HG03097 (cell line): Measurements from ENCODE around the gene USP3.
"Not testable (repeated sequence)": the region's sequence is repeated elsewhere in the genome, so short reads cannot be mapped to it uniquely, and the experiment has no call there.

ENCODE experiments used
- ATAC-seq: cut with Tn5 transposase; IDR thresholded peaks from one replicate; pipeline ENCODE4 v1.9.1; 2021; ENCODE audit not compliant: unreplicated experiment, low FRiP score

USP3 gene

DNA sequence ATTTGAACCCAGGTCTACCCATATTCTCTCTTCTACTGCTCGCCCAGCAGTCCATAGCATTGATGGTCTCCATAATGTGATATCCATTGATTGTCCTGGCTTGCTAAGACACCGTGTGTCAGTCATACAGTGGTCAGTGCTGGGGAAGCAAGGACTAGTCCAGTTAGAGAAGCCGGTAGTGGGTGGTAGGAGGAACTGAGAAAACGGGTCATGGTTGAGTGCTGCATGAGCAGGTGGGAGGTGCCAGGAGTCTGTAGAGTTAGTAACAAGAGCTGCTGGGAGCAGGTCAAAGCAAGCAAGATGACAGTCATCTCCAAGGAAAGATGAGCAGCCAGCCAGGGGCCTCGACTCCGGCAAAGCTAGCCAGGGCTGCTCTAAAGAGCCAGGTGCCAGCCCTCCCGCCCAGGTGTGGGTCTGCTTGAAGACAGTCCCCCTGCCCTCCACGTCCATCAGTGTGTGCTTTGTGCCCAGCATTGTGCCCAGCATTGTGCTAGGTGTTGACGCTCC lies 29.5 kb upstream of the USP3 start:
- peak; percentile 51 for ATAC-seq

DNA sequence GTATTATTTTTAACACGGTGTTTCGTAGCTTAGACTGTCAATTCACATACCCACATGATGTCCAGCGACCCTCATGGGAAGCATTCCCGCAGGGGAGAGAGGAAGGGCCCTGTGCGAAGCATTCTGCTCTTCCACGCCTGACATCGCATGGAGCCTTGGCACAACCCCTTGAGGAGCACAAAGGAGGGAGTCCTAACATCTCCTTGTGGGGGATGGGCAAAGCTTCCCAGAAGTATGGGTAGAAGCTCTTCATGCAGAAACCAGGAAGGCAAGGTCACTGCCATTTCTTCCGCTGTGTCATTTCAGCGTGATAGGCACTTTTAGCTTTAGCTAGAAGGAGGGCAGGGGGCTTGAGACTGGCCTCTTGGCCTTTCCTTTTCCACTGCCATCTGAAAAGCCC lies 28.7 kb upstream of the USP3 start:
- ATAC-seq, result no peak

DNA sequence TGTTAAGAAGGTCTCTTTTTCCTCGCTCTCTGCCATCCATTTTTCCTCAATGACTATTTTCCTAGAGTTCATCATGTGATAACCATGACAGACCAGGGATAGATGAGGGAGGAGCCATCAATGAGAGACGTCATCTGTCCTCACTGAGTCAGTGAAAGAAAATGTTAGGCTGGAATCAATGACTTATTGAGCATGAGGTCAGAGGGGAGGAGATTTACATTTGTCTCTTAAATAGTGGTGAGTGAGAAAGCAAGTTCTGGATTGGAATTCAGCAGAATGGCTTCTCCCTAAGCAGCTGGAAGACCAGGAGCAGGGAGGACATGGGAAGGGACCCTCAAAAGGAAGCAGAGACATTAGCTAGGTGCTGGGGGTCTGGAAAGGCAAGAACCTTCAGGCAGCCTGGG lies 28.2 kb upstream of the USP3 start:
- no peak for ATAC-seq

DNA sequence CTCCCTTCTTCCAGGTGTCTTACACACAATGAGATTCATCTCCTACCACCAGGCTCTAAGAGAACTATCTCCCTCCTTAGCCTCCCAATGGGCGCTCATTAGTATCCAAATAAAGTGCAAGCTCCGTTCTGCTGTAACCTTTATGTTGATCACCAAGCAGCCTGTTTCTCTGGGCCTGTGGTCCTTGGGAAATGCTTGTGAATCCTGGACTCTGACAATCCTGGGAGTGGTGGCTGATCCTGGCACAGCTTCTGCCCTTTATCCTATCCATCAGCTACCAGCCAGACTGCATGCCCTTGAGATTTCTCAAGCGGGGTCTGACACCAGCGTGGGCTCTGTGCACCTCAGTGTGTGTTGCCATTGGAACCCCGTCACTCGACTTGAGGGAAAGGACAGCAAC lies 26.1 kb upstream of the USP3 start:
- ATAC-seq, result no peak

DNA sequence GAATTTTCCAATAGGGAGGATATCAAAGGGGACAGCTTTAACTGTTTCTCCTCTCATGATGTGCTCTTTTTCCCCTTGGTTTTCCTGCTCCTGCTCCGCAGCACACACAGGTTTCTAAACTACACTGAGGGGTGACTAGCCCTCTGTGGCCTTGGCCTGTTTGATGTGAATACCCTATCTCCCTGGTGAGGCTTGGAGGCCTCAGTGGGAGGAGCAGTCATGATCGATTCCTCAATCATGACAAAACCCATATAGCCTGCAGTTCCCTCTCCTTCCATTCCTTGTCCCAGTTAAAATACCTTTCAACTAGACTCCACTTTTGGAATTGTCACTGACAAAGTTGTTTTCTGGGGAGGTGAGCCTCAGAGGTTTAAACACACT lies 24.0 kb upstream of the USP3 start:
- ATAC-seq, result no peak

DNA sequence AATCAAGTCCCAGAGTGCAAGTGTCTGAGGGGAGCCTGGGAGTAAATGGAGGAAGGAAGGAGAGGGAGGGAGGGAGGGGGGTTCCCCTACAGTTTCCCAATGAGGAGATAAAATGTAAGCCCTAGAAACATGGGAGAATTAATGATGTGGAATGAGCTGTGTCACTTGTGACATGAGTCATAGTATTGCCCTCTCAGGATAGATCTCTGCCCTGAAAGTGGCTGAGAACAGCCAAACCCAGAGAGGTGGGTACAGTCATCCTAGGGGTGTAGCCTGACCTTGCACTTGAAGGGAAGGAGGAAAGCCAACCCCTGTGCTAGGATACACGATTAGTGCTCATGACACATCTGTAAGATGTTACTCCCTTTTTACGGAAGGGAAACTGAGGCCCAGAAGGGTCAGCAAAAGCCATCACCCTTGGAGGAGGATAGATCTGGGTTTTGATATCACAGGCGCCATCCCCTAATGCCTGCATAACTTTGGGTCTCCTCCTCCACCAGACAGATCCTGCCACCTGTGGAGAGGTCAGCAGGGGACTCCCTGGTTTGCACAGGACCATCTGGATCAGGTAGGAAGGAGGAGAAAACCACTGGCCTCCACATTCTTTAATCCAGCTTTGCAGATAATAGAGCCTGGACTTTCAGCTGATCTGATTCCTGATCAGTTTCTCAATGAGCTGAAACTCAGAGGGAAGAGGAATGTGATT lies 23.1 kb upstream of the USP3 start:
- ATAC-seq, result no peak

DNA sequence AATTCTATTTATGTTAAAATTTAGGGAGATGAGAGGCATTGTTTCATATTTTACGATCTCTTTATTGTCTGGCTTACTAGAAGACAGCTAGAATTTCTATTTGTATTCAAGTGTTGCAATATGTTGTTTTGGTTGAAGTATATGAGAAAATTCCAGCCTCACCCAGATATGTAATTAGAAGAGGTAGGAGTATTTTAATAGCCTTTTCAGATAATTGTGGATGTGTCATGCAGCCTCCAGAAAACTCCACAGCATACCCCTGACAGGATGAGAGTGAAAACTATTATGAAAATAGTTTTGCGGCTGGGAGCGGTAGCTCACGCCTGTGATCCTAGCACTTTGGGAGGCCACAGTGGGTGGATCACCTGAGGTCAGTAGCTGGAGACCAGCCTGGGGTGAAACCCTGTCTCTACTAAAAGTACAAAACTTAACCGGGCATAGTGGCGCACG lies 21.5 kb upstream of the USP3 start:
- ATAC-seq, result no peak

DNA sequence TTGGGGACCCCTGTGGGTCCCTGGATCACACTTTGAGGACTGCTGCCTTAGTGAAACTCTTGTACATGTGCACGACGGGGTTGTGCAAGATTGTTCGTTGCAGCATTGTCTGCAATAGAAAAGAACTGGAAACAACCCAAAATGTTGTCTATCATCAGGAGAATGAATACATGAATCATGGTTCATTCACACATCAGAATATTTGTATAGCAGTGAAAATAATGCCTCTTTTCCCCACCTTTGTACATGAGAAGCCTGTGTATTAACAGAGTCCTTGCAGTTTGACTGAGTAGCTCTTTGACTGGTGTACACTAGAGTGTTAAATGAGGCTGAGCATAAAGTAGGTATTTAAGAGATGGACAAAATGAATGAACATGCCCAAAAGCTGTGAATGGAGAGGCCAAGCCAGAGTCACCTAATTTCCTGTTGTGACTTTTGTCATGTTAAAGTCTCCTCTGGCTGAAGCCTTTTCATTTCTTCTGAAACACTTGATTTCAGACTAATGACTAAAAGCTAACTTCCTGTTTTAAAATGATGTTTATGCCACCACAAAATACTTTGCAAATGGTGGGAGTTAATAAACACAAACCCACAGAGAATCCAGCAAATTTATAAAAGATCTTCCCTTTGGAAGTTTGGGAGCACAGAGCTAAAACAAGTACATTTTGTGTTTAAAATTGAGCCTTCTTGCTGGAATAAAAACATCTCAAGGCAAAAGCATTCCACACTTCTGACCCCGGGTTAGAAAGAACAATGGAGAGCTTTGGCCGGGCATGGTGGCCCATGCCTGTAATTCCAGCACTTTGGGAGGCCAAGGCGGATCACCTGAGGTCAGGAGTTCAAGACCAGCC lies 20.6 kb upstream of the USP3 start:
- no peak for ATAC-seq

DNA sequence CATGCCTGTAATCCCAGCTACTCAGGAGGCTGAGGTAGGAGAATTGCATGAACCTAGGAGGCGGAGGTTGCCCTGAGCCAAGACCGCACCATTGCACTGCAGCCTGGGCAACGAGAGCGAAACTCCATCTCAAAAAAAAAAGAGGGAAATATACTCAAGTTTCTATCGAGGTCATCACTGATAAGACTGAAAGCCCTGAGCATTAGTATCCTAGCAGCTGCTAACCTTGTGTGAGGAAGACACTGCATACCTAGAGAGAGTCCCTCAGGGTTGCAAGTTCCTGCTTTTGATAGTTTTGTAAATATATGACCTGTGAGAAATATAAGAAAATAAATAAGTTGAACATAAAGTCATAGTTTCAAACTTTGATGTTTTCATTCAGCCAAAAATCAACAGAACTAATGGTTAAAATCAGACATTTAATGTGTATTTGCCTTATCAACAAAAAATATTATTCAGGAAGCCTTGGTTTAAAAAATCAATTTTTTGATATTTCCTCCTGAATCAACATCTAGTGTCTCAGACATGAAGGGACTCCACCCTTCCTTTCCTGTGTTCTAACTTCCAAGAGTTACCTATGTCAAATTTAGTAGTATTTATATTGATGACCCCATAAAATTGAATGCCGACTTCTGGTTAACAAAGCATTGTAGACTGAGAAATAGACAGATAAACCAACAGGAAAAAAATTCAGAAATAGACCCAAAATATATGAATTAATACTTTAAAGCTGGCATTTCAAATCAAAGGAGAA lies 19.8 kb upstream of the USP3 start:
- ATAC-seq, result no peak

DNA sequence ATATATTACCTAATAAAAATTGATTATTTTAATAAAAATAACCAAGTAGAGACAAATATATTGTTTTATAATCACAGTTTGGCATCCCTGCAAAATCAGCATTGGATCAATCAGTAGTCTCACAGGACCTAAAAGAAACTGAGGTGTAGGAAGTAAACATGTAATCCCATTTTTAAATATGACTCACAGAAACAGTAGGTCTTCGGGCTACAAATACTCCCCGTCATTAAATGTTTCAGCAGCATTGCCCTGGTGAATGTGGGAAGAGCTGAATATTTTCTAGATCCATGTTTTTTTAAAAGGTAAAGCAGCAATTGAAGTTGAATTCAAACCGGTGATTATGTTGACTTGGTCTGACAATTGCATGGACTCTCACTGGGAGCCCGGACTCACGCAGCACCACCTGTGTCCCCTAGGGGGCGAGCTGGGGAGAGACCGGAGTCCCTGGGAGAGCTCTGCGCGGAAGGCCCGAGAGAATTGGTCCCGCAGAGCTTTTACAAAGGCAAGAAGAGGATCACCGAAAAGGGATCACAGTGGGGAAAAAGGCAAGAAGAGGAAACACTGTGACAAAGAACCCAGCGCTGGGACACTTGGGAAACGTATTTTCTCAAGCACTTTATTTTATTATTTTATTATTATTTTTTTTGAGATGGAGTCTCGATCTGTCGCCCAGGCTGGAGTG lies 17.2 kb upstream of the USP3 start:
- peak; percentile 40 for ATAC-seq

DNA sequence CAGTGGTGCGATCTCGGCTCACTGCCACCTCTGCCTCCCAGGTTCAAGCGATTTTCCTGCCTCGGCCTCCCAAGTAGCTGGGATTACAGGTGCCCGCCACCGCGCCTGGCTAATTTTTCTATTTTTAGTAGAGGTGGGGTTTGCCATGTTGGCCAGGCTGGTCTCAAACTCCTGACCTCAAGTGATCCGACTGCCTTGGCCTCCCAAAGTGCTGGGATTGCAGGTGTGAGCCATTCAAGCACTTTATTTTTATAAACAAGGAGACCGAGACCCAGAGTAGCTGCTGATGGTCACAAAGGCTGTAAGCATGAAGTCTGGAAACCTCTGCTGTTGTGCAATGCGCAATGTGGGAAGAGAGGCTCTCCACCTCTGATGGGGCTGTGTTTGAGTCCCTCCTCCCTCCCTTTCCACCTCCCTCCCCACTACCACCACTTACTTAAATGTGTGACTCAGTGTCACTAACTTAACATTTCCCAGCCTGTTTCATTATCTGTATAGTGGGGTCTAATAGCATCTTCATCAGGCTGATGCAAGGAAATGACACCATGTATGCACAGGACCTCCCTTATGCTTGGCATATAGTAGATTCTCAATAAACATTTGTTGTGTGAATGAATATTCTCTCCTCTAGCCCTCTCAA lies 16.5 kb upstream of the USP3 start:
- not testable (repeated sequence) for ATAC-seq

DNA sequence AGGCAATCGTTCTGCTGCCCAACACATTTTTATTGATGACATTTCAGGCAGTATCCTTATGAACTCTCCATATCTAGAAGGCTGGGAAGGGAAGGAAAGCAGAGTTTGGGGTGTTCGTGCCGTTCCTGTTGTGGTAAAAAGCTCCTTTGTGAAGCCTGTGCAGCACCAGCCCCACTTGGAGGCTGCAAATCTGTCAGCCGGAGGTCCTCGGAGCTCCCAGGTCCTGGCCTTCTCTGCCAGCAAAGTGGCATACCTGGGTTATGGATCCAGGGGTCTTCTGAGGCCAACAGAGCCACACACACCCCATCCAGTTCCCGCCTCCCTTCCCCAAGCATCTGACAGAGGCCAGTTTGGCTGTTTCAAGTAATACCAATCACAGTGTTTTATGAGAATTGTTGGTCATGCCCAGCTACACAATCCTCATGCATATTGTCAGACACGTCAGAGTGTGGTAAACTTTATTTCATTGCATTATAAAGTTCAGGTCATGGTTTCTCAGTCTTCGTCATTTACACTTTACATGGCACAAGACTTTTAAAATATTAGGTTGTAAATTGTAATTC lies 15.9 kb upstream of the USP3 start:
- no peak for ATAC-seq

DNA sequence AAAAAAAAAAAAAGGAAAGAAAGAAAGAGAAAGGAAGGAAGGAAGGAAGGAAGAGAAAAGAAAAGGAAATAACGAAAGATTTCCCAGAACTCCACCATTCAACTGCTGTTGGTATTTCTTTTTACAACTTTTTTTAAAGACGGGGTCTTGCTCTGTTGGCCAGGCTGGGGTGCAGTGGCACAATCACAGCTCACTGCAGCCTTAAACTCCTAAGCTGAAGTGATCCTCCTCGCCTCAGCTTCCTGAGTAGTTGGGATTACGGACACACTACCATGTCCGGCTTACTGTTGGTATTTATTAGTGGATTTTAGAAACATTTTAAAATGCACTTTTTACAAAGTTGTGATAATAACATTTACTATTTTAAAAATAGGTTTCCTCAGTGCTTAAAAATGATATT lies 15.0 kb upstream of the USP3 start:
- no peak for ATAC-seq

DNA sequence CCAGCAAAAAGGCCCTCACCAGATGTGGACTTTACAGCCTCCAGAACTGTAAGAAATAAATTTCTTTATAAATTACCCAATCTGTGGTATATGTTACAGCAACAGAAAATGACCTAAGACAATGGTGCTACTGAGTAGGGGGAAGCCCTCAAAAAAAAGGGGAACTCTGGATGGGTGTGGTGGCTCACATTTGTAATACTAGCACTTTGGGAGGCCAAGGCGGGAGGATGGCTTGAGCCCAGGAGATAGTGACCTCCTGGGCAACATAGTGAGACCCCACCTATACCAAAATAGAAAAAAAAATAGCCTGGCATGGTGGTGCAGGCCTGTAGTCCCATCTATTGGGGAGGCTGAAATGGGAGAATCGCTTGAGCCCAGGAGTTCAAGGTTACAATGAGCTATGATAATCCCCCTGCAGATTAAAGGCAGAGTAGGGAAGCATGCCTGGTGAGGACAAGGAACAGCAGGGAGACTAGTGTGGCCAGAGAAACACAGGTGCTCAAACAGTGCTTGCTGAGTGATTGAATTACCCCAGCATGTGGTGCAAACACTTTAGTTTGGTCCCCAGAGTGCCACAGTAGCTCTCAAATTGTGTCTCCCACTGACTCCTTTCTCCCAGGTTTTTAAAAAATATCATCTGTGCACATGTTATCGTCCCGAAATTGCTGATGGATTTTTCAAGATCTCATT lies 13.9 kb upstream of the USP3 start:
- ATAC-seq, result no peak

DNA sequence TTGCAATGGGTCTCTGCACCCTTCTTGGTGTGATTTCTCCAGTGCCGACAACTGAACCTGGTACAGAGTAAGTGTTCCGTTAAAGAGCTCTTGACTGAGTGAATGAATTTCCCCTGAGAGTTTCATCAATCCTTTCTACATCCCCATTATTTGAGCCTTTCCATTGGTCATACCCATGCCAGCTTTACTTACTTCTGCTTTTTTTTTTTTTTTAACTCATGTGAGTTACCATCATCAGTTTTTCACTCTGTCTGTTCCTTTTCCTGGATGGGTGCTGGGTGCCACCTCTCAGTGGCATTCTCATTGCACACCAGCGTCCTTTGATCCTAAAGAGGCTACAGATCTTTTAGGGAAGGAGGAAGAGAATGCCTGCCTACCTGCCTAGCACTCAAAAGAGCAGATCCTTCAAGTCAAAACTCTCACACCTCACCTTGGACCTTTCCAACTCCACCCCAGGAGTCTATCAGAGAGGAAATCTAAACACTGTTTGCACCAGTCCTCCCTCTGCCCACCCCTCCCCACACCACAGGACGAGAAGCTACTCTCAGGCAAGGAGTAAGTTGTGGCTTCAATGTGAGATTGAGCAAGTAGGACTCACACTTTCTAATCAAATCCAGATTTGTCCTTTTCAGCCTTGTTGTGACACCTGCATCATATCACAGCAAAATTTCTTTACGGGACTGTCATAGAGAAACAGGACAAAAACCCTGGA lies 13.1 kb upstream of the USP3 start:
- ATAC-seq, result no peak

DNA sequence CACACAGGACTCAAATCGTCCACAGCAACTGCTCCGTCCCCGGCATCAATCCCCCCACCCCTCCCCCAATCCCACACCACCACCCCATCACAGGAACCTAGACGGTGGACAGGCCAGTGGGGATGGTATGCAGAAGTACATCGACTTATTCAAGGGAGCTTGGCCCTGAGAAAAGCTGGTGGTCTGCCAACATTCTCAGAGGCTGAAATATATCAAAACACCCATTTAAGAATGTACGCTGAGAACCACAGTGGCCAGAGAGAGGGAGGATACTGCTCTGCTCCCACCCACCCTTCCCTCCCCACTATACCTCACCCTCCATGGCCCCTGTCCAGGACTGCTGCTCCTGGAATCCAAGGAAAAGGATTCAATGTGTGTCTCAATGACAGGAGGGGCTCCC lies 12.4 kb upstream of the USP3 start:
- ATAC-seq, result no peak

DNA sequence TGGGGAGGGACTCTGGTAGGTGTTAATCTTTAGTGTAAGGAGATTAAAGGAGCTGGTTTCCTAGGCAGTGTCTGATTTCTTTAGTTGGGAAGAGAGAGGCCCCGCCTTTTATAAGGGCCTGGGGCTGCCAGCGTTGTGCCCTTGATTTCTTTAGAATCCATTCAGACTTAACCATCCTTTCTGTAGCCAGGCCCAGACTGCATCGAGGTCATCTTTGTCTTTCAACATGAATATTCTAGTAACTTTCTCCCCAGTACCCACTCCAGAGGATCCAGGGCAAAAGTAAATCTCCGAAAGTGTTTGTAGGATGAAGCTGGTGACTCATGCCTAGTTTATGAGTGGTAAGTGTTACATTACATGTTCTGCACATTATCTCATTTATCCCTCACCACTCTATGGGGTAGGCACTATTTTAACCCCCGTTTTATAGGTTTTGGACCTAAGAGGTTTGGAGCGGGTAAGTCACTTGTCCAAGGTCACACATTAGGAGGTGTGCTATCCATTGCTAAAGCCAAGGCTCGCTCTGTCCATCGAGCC lies 11.8 kb upstream of the USP3 start:
- no peak for ATAC-seq

DNA sequence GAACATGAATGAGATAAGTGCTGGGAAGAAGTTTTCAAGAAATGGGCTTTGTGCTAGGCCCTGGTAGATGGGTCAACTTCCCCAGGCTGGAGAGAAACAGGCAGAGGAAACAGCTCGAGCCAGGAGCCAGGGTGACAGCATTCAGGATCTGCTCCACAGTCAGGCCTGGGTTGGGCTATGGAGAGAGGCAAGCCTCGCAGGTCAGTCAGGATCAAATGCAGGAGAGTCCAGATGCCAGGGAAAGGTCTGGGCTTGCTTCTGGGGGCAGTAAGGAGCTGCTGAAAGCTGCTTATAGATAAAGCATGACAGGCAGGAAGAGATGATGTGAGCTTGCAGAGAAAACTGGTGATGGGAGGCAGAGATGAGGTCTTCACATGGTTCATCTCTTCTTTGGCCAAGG lies 11.0 kb upstream of the USP3 start:
- no peak for ATAC-seq
